Thymus (tissue), 11 donors: ENCODE results near the gene ARHGAP28. TPM values are rescaled to one million over a fixed set of nuclear protein-coding genes. Genes with fewer than 3 reads are reported as not detected.

Experiments
- DNase-seq, 9 donors: peaks; one replicate each; pipeline ENCODE4 v3.0.0-alpha.2; 2013; ENCODE audit warnings: low spot score in 9 of 9, low read depth in 6 of 9, missing footprints in 1 of 9
- H3K27ac ChIP-seq, 2 donors: one replicate each; pipeline ENCODE4 v1.5.1; 2013; ENCODE audit warnings: control low read depth in 1 of 2, low read depth in 1 of 2, low read length in 1 of 2, mild to moderate bottlenecking in 1 of 2, moderate library complexity in 1 of 2
- H3K27me3 ChIP-seq, 2 donors: one replicate each; pipeline ENCODE4 v1.5.1; 2013; ENCODE audit warnings: low read length in 1 of 2; ENCODE audit not compliant: control insufficient read depth in 2 of 2, insufficient read depth in 1 of 2
- H3K36me3 ChIP-seq, 2 donors: one replicate each; pipeline ENCODE4 v1.5.1; 2013; ENCODE audit warnings: low read length in 1 of 2, mild to moderate bottlenecking in 1 of 2, moderate library complexity in 1 of 2; ENCODE audit not compliant: control insufficient read depth in 2 of 2, insufficient read depth in 2 of 2
- H3K4me1 ChIP-seq, 2 donors: one replicate each; pipeline ENCODE4 v1.5.1; 2013; ENCODE audit warnings: low read length in 2 of 2; ENCODE audit not compliant: control insufficient read depth in 2 of 2, insufficient read depth in 2 of 2
- H3K4me3 ChIP-seq, 2 donors: one replicate each; pipeline ENCODE4 v1.5.1; 2013; ENCODE audit warnings: low read length in 2 of 2, control low read depth in 1 of 2, mild to moderate bottlenecking in 1 of 2
- H3K9me3 ChIP-seq, 2 donors: one replicate each; pipeline ENCODE4 v1.5.1; 2013; ENCODE audit warnings: low read length in 1 of 2, mild to moderate bottlenecking in 1 of 2; ENCODE audit not compliant: control insufficient read depth in 2 of 2, insufficient read depth in 1 of 2
- WGBS: extraction: QIAGEN DNeasy Blood & Tissue Kit; methylation state at CpG from one replicate; pipeline ENCODE4 v1.1.7; 2013; 5-methylcytosine and 5-hydroxymethylcytosine counted together
- polyA plus RNA-seq: library from polyadenylated mRNA; stranded (reverse); fragments of 200-250 nt; gene quantifications from one replicate; pipeline ENCODE4 v1.2.3, GENCODE V29; 2013
- total RNA-seq: library from RNA; stranded (reverse); fragments of 120-200 nt; gene quantifications from one replicate; pipeline ENCODE4 v1.2.4, GENCODE V29; 2013
- donor health status: healthy.

ARHGAP28 gene
- total and polyA plus RNA-seq, 2 donors, result 2.6 to 4.7 TPM

DNA sequence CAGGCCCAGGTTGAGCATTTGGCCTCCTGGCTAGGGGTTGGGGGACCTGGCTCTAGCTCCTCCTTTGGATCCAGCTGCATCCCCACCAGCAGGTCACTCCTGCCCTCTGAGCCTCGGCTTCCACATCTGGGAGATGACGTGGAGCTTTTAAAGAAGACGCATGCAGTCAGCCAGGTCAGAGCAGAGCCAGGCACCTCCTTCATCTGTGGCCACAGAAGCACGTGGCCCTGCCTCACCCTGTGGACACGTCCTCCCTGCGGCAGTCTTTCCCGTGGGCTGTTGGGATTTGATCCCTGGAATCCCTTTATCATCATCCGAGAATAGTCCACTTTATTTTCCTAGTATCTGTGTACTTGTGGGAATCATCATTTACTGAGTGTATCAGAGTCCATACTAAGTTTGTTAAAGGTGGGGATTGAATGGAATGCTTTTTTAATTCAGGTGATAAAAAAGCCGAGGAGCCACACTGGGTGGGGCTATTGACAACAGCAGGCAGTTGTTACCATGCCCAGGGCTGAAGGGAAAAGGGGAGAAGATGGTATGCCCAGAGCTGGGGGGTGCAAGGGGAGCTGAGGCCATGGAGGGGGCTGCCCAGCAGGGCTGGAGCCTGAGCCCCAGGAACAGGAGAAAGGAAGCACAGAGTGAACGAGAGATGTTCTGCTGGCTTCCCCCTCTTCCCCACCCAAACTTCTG lies 218.0 kb downstream of the ARHGAP28 start:
- no peaks in the 10 kb centered on the region for H3K9me3 ChIP-seq
- 87% methylated on average over 10 of the region's 10 CpGs for WGBS
- H3K36me3 ChIP-seq, result no peaks in the 10 kb centered on the region
- H3K27me3 ChIP-seq, result no peaks in the 10 kb centered on the region
- no peaks in the 10 kb centered on the region for H3K4me1 ChIP-seq
- H3K4me3 ChIP-seq, result no peak overlapping the region
- H3K27ac ChIP-seq, result no peak overlapping the region
- DNase-seq, result no peak

DNA sequence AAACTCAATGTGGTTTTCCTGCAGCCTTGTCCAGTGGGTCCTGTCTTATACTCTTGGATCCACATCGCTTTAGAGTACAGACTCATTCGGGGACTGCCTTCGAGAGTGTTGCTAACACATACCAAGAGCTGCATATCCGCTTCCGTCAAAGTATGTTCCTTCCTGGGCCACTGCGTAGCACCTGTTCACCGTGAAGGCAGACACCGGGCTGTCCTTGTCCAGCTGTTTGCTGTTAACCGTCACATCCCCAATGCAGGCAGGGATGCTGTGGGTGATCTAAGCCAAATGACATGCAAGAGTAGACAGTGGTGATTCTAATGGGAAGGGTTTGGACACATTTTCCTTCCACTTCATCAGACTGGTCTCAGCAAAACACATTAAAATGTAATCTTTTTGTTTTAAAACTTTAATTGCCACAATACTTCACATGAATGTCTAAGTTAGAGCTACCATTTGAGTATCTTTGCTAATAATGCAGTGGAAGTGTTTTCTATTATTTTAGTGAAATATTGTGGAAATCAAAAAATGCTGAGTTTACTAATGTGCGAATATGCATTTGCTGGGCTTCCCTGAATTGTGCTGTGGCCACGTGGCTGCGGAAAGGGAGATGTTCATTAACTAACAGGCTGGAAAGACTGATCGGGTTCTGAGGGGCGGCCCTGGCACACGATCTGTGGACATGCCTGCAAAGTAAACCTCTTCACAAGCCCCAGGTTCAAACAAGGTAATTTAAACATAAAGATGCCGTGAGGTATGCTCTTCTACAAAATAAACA lies 219.0 kb downstream of the ARHGAP28 start:
- no peaks in the 10 kb centered on the region for H3K9me3 ChIP-seq
- WGBS, result 95% methylated on average over 16 of the region's 16 CpGs
- H3K27ac ChIP-seq, result no peak overlapping the region
- H3K27me3 ChIP-seq, result no peaks in the 10 kb centered on the region
- no peak overlapping the region for H3K4me3 ChIP-seq
- H3K36me3 ChIP-seq, result no peaks in the 10 kb centered on the region
- no peak for DNase-seq
- H3K4me1 ChIP-seq, result no peaks in the 10 kb centered on the region

DNA sequence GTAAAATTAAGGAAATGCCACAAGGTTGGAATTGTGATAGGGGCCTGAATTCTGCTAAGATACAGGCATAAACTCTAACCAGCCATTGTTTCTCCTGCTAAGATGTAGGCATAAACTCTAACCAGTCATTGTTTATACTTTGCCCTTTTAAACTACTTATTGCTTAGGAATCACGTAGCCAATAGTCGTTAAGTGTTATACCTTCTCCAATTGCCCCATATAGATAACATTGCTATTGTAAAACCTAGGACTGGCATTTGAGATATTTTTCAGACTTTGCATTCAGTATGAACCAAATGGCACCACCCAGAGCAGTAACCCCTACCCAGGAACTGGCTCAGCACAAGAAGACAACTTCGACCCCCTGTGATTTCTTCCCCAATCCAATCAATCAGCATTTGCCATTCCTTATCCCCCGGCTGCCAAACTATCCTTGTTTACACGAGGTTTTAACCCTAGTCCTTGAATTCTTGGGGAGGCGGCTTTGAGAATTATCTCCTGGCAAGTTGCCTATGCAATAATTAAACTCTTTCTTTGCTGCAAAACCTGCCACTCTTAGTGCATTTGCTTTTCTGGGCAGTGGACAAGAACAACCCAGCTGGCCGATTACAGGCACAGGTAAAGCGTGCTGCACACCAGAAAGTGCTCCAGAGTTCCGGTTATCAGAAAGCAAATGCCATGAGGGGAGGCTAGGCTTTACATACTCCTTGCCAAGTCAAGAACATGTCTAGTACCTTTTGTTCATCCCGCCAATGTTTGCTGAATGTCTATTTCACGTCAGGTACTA lies 220.5 kb downstream of the ARHGAP28 start:
- Histone ChIP-seq H3K4me3 (no peak overlapping the region), H3K4me1 (no peaks in the 10 kb centered on the region), H3K27ac (no peak overlapping the region), H3K27me3 (no peaks in the 10 kb centered on the region), H3K9me3 (peaks cover 0 to 1% of the 10 kb centered on the region in 2 donors), H3K36me3 (no peaks in the 10 kb centered on the region)
- DNase-seq, result no peak
- WGBS, result 90% methylated on average over 11 of the region's 11 CpGs

DNA sequence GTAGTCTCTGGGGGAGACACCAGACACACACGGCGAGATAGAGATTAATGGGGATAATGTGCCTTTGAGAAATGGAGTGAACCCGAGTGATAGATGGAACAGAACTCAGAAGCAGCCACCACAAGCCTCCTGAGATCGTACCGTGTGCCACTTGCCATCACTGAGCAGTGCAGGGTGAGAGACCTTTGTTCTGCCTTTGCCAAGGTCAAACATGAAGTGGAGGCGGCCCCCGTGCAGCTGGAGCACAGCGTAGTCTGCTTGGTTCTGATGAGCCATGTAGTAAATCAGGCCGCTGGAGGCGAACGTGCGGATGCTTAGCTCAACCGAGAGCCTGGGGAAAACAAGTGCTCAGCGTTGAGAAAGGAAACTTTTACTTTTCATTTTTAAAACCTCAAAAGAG lies 221.1 kb downstream of the ARHGAP28 start:
- Histone ChIP-seq H3K4me1 (no peaks in the 10 kb centered on the region), H3K4me3 (no peak overlapping the region), H3K9me3 (peaks cover 0 to 1% of the 10 kb centered on the region in 2 donors), H3K27ac (no peak overlapping the region), H3K27me3 (no peaks in the 10 kb centered on the region), H3K36me3 (no peaks in the 10 kb centered on the region)
- DNase-seq, result no peak
- WGBS, result 95% methylated on average over 14 of the region's 14 CpGs

DNA sequence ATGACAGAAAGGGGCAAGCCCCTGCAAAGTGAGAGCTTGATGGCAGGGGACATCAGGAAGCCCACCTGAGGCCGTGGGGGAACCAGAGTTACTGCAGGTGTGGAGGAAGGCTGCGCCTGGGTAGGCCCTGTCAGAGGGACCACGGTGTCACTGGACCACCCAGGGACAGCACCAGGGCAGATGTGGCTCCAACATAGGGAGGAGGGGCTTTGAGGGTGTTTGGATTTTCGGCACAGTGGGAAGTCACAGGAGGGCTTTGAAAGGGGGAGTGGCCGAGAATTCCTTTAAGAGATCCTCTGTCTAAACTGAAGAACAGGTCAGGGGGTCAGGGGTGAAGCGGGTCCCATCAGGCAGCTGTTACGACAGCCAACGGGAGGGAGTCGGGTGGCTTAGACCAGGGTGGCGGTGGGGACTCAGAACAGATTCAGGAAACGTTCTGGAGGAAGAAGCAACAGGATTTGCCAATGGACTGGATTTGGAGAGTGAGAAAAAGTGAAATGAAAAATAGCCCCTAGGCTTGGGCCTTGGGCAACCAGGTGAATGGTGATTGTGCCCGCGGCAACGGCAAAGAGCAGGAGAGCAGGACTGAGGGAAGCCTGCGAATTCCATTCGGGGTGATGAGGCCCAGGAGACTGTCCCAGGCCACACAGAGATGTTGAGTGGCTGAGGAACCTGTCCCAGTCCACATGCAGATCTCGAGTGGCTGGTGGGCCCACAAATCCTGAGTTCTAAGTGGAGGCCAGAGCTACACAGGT lies 222.0 kb downstream of the ARHGAP28 start:
- Histone ChIP-seq H3K36me3 (no peaks in the 10 kb centered on the region), H3K27ac (no peak overlapping the region), H3K27me3 (no peaks in the 10 kb centered on the region), H3K4me1 (no peaks in the 10 kb centered on the region), H3K9me3 (peaks cover 0 to 1% of the 10 kb centered on the region in 2 donors), H3K4me3 (no peak overlapping the region)
- no peak for DNase-seq
- 94% methylated on average over 17 of the region's 17 CpGs for WGBS

DNA sequence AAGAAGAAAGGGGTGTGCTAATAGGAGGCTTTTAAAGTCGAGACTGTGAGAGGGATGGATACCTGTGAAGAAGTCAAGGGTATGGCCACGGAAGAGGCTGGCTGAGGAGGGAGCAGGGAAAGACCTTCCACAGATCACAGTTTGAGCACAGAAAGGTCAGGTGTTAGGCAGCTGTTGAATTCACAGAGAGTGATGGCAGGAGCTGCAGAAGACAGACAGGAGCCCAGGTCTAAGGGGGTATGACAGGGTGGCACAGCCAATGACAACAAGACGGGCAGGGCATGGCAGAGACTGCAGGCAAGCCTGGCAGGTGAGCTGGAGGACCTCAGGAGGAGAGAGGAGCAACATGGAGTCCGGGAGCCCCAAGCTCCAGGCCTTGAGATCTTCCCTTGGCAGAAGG lies 225.0 kb downstream of the ARHGAP28 start:
- H3K9me3 ChIP-seq, result peaks cover 0 to 1% of the 10 kb centered on the region in 2 donors
- 90% methylated on average over 4 of the region's 4 CpGs for WGBS
- H3K4me1 ChIP-seq, result no peaks in the 10 kb centered on the region
- H3K4me3 ChIP-seq, result no peak overlapping the region
- no peak for DNase-seq
- H3K27me3 ChIP-seq, result no peaks in the 10 kb centered on the region
- H3K36me3 ChIP-seq, result no peaks in the 10 kb centered on the region
- no peak overlapping the region for H3K27ac ChIP-seq

DNA sequence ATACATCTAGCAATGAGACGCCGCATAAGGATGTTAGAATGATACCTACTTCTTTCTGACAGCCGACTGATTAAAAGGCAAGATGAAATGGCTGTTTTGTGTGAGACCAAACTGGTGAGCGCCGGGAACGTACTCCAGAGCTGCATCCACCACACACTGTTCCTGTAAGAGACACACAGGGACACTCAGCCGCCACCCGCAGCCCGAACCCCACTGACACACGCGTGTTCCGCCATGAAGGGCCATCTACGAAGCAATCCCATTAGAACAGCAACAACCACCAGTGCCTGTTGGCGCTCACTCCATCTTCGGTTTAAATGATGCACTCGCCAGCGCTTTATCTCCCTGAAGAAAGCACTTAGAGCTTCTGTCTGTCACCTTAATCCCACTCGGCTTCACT lies 225.8 kb downstream of the ARHGAP28 start:
- no peaks in the 10 kb centered on the region for H3K27me3 ChIP-seq
- H3K36me3 ChIP-seq, result no peaks in the 10 kb centered on the region
- WGBS, result 96% methylated on average over 18 of the region's 18 CpGs
- no peak overlapping the region for H3K4me3 ChIP-seq
- H3K9me3 ChIP-seq, result peaks cover 0 to 1% of the 10 kb centered on the region in 2 donors
- H3K27ac ChIP-seq, result no peak overlapping the region
- no peaks in the 10 kb centered on the region for H3K4me1 ChIP-seq
- DNase-seq, result no peak

DNA sequence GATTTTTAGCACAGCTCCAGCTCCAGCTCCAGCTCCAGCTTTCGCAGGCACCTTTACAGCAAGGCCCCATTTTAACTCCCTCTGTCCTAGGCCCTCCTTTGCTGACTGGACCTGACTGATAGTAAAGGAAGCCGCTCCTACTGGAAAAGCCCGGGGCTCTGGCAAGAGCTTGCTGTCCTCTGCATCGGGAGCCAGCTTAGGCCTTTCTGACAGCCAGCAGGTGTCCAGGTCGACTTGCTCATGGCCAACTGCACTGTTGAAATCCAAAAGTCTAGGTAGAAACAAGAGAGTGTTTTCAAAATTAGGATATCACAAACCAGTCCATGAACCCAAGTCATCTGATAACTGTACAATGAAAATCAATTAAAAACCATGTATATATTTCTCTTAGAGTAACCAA lies 227.0 kb downstream of the ARHGAP28 start:
- H3K36me3 ChIP-seq, result no peaks in the 10 kb centered on the region
- peaks cover 0 to 1% of the 10 kb centered on the region in 2 donors for H3K9me3 ChIP-seq
- no peak for DNase-seq

More for the DNA sequence above, 227.0 kb downstream of the ARHGAP28 start:
- Histone ChIP-seq H3K27ac (no peak overlapping the region), H3K27me3 (no peaks in the 10 kb centered on the region), H3K4me3 (no peak overlapping the region), H3K4me1 (no peaks in the 10 kb centered on the region)
- WGBS, result 92% methylated on average over 5 of the region's 5 CpGs
